Testis (tissue), 2 donors: ENCODE measurements around the gene SFXN1.

ENCODE experiments used
- CTCF ChIP-seq, 3 experiments: fragments of 450-650 bp in 2 of 3; fragments of 200-600 bp in 1 of 3; sonication (generic) in 1 of 3; IDR thresholded peaks; one replicate each; pipeline ENCODE4 v1.5.1; 2016 to 2019; ENCODE audit warnings: antibody characterized with exemption in 3 of 3, mild to moderate bottlenecking in 2 of 3, moderate library complexity in 1 of 3
- POLR2A ChIP-seq: fragments of 450-650 bp; IDR thresholded peaks from one replicate; pipeline ENCODE4 v1.6.1; 2017; ENCODE audit warnings: antibody characterized with exemption, mild to moderate bottlenecking, moderate library complexity

GRCh38 chr5:175513297-175513696 is 34.9 kb downstream of the SFXN1 start:
- TF ChIP-seq POLR2A (no peak), CTCF (IDR thresholded peaks at IDR 0.05) (no peak)
